Activated CD8-positive, alpha-beta memory T cell treated with anti-CD3 and anti-CD28 coated beads for 48 hours (primary cell): ENCODE measurements around the gene MRPL27.

ENCODE experiments used
- DNase-seq, 3 experiments: peaks; one replicate each; pipeline ENCODE4 v3.0.0-alpha.2; 2020; ENCODE audit warnings: low read depth in 2 of 3, low spot score in 2 of 3

The MRPL27 gene

GRCh38 chr17:50319306-50320004 lies 53.5 kb downstream of the MRPL27 start:
- DNase-seq = no peak

GRCh38 chr17:50318501-50319285 lies 54.3 kb downstream of the MRPL27 start:
- DNase-seq = no peak
